ENCODE results near the gene OR10G2.

GRCh38 chr14:21671371-21671770, 36.6 kb upstream of the OR10G2 start:
- TF ChIP-seq CTCF (IDR thresholded peaks at IDR 0.05) (no peak), POLR2A (IDR thresholded peaks at IDR 0.05) (no peak)
